DMS79 (cell line): ENCODE measurements around the gene SCNN1A.

Source experiments
- DNase-seq: peaks from one replicate; lab custom pipeline; 2025; lab: John Stamatoyannopoulos, UW

The SCNN1A gene

GRCh38 chr12:6317693-6318439 is 57.5 kb downstream of the SCNN1A start:
- DNase-seq = no peak

- DNase-seq = no peak
These were observed 58.3 kb downstream of the SCNN1A start for GRCh38 chr12:6316921-6317692.

GRCh38 chr12:6315704-6316597 is 59.4 kb downstream of the SCNN1A start:
- no peak for DNase-seq

DNA sequence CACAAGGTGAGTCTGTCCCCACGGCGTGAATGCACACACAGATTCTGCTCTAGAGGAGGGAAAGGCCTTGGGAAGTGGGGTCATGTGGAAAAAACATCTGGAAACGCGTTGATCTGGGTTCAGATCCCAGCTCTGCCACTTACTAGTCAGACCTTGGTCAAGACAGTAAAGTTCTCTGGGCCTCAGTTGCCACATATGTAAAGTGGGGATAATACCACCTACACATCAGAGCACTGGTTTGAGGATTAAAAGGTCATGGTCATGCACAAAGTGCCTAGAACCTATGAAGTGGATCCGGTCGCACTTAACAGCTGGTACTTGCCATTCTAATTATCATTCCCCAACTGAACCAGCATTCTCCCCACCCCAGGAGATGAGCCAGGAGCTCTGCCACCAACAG is 60.2 kb downstream of the SCNN1A start:
- DNase-seq = no peak

DNA sequence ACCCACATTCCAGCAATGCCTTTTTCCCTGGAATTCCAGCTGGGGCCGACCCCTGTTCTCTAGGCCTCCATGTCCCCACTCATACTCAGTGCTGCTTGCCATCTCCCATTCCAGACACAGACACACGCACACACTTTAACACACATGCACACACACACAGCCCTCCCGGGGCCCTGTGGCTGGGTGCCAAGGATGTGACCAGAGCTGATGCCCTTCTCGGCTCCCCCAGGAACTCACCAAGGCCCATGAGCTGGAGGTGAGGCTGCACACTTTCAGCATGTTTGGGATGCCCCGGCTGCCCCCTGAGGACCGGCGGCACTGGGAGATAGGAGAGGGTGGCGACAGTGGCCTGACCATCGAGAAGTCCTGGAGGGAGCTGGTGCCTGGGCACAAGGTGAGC is 60.6 kb downstream of the SCNN1A start:
- DNase-seq = no peak

DNA sequence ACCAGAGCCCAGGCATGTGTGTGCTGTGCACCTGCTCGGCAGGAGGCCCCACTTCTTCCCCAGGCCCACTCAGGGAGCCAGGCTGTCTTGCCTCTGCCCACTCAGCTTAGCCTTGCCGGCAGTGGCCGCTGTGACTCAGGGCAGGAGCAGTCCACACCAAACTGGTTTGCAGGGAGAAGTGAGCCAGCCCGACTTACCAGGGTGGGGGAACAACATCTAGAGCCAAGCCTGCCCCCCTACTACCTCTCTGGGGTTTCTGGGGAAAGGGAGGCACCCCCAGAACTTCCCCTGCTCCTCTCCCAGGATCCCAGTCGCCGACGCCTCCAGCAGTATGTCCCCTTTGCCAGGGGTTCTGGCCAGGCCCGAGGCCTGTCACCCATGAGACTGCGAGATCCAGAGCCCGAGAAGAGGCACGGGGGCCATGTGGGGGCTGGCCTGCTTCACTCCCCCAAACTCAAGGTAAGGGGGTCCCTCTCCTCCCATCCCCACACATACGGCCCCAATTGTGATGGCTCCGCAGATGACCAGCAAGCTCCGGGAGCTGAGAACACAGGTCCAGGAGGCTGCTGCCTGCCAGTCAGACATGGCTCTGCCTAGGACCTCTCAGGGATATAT is 61.9 kb downstream of the SCNN1A start:
- DNase-seq = no peak

GRCh38 chr12:6312529-6313325 is 62.6 kb downstream of the SCNN1A start:
- DNase-seq = no peak

DNA sequence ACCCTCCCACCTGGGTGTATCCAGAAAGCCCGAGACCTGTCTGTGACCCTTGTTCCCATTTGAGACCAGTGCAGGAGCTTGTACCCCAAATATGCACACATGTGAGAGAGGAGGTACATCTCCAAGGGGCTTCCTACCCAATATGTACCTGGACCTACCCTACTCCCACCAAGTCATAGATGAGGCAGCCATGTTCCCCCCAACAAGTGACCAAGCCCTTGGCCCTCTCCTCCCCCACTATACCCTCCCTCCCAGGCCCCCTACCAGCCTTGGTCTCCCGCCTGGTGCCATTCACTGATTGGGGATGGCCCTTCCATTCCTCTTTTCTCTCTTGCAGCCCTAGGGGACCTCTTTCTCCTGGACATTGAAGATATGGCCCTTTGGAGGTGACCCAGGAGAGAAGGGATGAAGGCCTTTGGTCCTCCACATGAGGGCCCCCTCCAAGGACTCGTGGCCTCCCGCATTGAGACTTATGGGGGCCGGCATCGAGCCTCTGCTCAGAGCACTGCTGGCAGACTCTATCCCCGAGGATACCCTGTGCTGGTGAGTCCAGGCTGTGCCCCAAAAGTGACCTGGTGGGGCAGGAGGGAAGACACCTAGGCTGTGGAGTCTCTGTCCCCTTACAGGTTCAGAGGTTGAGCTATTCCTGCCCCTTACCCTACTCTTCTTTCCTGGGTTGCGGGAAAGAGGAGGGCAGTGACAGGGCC is 63.4 kb downstream of the SCNN1A start:
- no peak for DNase-seq

- no peak for DNase-seq
These were observed 64.4 kb downstream of the SCNN1A start for GRCh38 chr12:6310771-6311610.

- no peak for DNase-seq
These were observed 67.8 kb downstream of the SCNN1A start for GRCh38 chr12:6307529-6307928.

- no peak for DNase-seq
These were observed 68.7 kb downstream of the SCNN1A start for GRCh38 chr12:6306599-6307220.

DNA sequence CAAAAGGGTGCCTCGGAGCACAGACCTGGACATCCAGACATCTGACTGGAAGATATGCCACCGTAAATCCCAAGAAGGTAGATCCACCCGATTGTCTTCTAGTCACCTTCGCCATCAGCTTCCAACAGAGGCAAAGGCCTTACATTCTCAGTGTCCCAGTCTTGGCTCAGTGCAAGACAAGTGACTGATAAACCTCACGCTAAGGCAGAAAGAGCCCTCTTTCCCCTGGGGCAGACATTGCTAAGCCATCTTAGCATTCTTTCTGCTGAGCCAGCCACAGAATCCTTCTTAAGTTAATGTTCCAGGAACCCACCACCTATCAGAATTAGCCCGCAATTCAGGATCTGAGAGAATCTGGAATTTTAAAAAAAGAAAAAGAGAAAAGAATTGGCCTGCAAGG is 69.2 kb downstream of the SCNN1A start:
- DNase-seq = no peak

- no peak for DNase-seq
These were observed 72.3 kb downstream of the SCNN1A start for GRCh38 chr12:6303071-6303470.

DNA sequence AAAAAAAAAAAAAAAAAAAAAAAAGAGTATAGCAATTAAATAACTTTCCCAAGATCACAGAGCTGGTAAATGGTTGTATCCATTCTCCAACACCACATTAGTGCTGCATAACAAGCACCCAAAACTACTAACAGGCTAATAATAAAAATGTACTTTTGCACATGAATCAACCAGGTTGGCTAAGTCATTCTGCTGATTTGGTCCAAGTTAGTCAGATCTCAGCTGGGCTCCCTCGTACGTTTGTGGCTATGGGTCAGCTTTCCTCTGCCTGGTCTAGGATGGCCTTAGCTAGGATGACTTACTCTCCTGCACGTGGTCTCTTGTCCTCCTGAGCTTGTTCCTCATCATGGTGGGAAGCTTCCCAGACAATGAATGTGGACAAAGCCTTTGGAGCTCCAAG is 72.7 kb downstream of the SCNN1A start:
- no peak for DNase-seq

- DNase-seq = no peak
These were observed 73.6 kb downstream of the SCNN1A start for GRCh38 chr12:6301721-6302120.

GRCh38 chr12:6297170-6297569 is 78.2 kb downstream of the SCNN1A start:
- no peak for DNase-seq
